ENCODE data around the gene SPINT1.

DNA sequence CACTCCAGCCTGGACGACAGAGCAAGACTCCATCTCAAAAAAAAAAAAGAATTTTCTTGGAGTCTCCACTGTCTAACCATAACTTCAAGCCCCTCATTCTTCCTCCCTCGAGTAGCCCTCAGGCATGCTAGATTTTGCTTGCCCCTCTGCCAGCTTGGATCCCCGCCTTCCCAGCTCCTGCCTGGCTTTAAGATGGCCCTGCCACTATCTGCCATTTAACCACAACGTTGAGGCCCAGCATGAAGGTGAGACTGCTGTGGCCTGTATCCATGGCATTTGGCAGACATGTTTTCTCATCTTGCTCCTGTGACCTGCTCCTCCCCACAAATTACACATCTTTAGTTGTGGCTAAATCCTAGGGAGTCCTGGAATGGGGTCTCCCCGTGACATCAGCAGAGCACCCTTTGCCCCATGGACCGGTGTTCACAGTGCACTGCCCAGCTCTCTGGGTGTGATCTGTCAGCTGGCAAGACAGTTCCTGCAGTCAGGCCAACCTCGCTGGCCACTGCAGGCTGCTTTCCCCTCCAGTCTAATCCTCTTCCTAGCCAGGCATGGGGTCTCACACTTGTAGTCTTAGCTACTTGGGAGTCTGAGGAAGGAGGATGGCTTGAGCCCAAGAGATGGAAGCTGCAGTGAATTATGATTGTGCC lies 60.8 kb downstream of the SPINT1 start:
- TF ChIP-seq, protein P1, sequence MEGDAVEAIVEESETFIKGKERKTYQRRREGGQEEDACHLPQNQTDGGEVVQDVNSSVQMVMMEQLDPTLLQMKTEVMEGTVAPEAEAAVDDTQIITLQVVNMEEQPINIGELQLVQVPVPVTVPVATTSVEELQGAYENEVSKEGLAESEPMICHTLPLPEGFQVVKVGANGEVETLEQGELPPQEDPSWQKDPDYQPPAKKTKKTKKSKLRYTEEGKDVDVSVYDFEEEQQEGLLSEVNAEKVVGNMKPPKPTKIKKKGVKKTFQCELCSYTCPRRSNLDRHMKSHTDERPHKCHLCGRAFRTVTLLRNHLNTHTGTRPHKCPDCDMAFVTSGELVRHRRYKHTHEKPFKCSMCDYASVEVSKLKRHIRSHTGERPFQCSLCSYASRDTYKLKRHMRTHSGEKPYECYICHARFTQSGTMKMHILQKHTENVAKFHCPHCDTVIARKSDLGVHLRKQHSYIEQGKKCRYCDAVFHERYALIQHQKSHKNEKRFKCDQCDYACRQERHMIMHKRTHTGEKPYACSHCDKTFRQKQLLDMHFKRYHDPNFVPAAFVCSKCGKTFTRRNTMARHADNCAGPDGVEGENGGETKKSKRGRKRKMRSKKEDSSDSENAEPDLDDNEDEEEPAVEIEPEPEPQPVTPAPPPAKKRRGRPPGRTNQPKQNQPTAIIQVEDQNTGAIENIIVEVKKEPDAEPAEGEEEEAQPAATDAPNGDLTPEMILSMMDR (IDR thresholded peaks at IDR 0.05): no peak
- TF ChIP-seq POLR2A (IDR thresholded peaks at IDR 0.05): no peak
- TF ChIP-seq POLR2AphosphoS5 (IDR thresholded peaks at IDR 0.05): no peak

Measured in stomach (tissue), 4 donors.